ENCODE results near the gene FAM83E.

FAM83E gene

GRCh38 chr19:48571378-48572162, 43.3 kb downstream of the FAM83E start:
- no peak for DNase-seq

- no peak for DNase-seq
Observed at GRCh38 chr19:48569814-48570213, 45.1 kb downstream of the FAM83E start.

GRCh38 chr19:48568345-48568886, 46.5 kb downstream of the FAM83E start:
- DNase-seq, result no peak

GRCh38 chr19:48565090-48565489, 49.8 kb downstream of the FAM83E start:
- DNase-seq, result no peak
